ENCODE data around the gene TENM4.

DNA sequence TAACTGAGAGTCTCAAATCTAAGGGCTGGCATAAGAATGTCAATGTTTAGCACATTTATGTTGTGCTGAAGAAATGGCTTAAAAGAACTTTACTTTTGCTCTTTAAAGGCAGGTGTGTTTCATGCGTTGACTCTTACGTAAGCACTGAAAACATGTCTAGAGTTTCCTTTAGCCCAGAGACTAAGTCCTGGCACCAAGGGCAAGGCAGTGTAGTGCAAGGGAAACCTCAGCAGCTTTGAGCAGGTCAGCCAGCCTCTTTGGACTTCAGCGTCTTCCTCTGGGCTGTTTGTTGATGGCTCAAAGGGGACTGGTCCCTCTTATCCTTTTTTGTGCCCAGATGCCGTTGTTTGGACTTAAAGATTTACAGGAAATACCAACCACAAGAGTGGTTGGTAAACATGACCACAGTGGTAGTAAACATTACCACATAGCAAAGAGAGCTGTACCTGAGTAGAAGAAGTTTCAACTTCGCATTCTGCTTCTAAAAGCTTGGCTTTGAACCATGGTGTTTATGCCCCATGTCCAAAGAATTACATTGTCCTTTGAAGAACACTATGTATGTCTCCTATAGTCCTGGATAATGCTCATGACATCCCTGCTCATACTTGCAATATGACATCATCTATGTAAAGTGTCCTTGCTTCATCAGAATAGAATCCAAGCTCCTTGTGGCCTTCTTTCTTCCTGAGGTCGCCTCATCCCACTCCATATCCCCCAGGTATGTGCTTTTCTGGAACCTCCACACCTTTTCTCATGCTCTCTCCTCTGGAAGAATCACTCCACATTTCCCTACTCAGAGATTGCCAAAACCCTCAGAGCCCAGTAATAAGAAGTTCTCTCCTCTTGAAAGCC lies 23.5 kb downstream of the TENM4 start:
- TF ChIP-seq POLR2A (IDR thresholded peaks at IDR 0.05; ENCODE audit: low read length) (no peak), RAD21 (conservative IDR thresholded peaks at IDR 0.05 in 1 of 2, IDR thresholded peaks at IDR 0.05 in 1 of 2) (no peak), BHLHE40 (IDR thresholded peaks at IDR 0.05; ENCODE audit: low read depth, low read length) (no peak), ZFP36 (IDR thresholded peaks at IDR 0.05; ENCODE audit: borderline replicate concordance, partially characterized antibody) (no peak), CBX8 (IDR thresholded peaks at IDR 0.05) (no peak), ZNF302 (CRISPR knock-in tag; IDR thresholded peaks at IDR 0.05) (no peak), TP53 (CRISPR knock-in tag; IDR thresholded peaks at IDR 0.05) (no peak), PHF8 (IDR thresholded peaks at IDR 0.05; ENCODE audit: borderline replicate concordance, low read depth) (no peak), CHD4 (IDR thresholded peaks at IDR 0.05; ENCODE audit: borderline replicate concordance) (no peak), RARB (CRISPR knock-in tag; IDR thresholded peaks at IDR 0.05) (no peak), USF2 (IDR thresholded peaks at IDR 0.05) (no peak)
- TF ChIP-seq, protein P1, sequence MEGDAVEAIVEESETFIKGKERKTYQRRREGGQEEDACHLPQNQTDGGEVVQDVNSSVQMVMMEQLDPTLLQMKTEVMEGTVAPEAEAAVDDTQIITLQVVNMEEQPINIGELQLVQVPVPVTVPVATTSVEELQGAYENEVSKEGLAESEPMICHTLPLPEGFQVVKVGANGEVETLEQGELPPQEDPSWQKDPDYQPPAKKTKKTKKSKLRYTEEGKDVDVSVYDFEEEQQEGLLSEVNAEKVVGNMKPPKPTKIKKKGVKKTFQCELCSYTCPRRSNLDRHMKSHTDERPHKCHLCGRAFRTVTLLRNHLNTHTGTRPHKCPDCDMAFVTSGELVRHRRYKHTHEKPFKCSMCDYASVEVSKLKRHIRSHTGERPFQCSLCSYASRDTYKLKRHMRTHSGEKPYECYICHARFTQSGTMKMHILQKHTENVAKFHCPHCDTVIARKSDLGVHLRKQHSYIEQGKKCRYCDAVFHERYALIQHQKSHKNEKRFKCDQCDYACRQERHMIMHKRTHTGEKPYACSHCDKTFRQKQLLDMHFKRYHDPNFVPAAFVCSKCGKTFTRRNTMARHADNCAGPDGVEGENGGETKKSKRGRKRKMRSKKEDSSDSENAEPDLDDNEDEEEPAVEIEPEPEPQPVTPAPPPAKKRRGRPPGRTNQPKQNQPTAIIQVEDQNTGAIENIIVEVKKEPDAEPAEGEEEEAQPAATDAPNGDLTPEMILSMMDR (IDR thresholded peaks at IDR 0.05), result no peak
